NCI-H526 (cell line): ENCODE data around the gene PRR20B.
"Not testable (repeated sequence)": the region's sequence is repeated elsewhere in the genome, so short reads cannot be mapped to it uniquely, and the experiment has no call there.

Experiments
- DNase-seq, 2 experiments: peaks; one replicate each; lab custom pipeline; 2025; lab: John Stamatoyannopoulos, UW

The PRR20B gene

DNA sequence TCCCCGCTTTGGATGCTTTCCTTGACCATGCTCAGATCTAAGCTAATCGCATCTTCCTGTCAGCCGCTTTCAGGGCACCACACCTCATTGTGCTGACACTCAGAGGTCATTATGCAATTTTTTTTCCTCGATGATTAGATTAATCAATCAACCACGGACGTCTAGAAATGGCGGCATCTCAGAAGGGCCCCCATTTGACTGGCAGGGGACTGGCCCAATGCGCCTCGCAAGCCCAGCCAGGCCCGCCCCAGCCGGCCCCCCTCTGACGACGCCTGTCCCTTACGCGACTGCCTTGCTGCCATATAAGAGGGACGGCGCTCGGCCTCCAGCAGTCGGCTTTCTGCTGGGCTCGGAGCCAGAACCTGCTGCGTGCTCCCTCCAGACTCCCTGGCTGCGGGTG, at the start of gene PRR20B:
Gene PRR20B (plus strand): TSS at position 301 of the 400 bp plus-strand sequence. CDS start 387 bp downstream, outside the sequence.
- not testable (repeated sequence) for DNase-seq

DNA sequence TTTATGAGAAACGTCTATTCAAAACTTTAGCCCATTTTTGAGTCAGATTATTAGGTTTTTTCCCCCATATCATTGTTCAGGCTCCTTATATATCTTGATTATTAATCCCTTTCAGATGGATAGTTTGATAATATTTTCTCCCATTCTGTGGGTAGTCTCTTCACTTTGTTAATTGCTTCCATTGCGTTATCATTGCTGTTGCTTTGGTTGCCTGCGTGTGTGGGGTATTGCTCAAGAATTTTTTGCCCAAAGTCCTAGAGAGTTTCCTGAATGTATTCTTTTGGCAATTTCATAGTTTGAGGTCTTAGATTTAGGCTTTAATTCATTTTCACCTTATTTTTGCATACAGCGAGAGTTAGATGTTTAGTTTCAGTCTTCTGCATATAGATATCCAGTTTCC, 32.3 kb upstream of the PRR20B start:
- DNase-seq: no peak

DNA sequence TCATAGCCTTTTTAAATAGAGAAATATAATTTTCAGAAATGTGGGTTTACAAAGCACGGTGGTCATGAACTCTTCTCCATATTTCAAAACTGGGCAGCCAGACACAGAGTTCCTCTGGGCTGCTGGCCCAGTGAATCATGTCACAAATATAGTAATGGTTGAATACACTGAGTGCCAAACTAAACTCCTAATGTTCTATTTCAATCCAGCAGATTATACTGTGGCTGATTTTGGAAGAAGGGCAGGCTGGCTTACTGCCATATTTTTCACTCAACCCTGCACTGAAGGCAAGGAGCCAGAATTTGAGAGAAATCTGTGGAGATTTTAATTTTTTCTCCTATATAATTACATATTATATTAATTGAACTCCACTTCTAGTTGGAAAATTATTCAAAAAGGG, 23.6 kb upstream of the PRR20B start:
- DNase-seq: no peak

DNA sequence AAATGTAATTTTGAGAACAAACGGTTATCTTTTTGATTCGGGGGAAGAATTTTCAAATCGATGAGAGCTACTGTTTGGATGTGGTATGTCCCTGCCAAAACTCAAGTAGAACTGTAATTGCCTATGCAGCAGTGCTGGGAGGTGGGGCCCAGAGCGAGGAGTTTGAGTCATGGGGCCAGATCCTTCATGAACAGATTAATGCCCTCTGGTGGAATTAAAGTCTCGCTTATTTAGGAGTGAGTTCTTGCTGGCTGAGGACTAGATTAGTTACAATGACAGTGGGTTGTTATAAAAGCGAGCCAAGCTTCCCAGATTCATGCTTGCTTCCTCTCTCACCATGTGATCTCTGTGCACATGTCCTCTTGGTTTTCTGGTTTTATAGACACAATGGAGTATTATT, 18.4 kb upstream of the PRR20B start:
- peak in 1 of 2 experiments; percentile 29 for DNase-seq

DNA sequence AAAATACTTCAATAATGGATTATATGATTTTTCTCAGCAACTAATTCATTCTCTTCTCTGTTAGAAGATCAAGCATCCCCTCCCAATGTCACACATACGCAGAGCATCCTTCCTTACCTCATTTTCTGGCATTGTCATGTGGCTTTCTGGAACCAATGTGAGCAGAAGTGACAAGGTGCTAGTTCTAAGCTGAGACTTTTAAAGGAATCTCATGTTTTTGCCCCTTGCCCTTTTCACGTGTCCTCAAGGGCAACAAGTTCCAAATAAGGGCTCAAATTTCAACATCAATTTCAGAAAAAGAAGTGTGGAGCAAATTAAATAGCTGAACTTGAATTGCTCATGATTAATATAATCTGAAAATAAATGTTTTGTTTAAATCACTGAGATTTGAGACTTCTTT, 11.2 kb upstream of the PRR20B start:
- no peak for DNase-seq

DNA sequence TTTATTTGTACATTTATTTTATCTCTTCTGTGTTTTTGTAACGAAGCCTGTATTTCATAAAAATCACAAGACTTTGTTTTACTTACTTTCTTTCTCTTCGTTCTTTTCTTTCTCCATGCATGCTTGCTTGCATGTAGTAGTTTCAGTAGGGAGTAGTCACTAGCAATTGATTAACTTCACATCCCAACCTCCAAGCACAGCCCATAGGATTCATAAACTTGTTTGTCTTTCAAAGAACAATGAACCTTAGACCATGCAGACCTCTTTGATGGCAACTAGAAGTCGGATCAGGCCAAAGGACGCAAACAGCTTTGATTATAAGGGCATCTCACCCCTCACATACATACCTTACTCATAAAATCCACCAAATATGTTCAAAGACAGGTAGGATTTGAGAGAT, 9.7 kb upstream of the PRR20B start:
- no peak for DNase-seq

DNA sequence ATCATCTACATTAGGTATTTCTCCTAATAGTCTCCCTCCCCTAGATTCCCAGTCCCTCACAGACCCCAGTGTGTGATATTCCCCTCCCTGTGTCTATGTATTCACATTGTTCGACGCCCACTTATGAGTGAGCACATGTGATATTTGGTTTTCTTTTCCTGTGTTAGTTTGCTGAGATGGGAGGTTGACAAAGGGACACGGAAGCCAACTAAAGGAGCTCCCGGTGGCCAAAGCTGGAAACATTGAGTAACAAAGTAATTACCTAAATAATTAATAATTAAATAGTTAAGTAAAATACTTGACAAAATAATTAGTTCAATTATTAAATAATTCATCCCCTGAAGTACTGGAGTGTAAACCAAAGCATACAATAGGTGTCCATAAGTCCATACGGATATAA, 8.3 kb upstream of the PRR20B start:
- no peak for DNase-seq

DNA sequence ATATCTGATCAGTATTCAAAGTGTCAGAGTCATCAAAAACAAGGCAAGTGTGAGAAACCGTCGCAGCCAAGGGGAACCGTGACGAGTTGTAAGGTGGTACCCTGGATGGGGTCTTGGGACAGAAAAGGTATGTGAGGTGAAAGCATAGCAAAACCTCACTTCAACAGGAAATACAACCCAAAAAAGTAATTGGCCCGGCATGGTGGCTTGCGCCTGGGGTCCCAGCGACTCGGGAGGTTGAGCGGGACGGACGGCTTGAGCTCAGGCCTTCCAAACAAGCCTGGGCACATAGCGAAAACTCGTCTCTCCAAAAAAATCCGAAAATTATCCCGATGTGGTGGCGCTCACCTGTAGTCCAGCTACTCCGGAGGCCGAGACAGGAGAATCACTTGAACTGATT, 7.5 kb upstream of the PRR20B start:
- DNase-seq: not testable (repeated sequence)

DNA sequence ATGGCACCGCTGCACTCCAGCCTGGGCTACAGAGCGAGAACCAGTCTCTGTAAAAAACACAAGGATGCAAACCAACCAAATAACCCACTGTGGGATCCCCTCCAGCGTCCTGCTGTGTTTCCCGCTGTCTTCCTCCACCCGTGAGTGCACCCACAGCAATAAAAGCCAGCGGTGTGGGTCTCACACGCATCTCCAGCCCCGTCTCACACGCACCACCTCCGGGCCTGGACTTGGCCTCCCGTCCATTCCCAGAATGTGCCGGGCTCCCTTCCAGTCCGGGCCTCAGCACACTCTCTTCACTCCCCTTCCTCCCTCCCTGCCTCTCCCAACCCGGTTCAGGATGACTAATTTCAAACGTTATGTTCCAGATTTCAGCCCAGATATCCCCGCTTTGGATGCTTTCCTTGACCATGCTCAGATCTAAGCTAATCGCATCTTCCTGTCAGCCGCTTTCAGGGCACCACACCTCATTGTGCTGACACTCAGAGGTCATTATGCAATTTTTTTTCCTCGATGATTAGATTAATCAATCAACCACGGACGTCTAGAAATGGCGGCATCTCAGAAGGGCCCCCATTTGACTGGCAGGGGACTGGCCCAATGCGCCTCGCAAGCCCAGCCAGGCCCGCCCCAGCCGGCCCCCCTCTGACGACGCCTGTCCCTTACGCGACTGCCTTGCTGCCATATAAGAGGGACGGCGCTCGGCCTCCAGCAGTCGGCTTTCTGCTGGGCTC, 6.9 kb upstream of the PRR20B start, which contains the start of gene PRR20A:
Gene PRR20A (plus strand): TSS at position 684 of the 734 bp plus-strand sequence. CDS start 387 bp downstream, outside the sequence.
- DNase-seq: not testable (repeated sequence)

DNA sequence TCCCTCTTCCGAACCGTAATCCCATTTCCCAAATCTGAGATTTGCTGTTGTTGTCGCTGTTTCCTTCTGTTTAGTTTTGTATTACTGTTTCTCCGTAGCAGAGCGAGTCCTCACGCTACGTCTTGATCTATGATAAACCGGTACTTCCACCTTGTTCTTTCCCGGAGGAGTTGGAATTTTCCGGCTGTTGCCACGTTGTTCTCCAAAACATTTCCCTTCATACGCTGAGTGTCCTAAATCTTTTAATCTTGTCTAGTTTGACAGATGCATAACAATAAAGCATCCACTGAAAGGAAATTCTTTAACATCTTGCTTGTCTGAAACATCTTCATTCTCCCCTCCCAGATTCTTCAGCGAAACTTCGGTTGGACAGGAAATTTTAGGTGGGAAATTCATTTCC, 818 bp downstream of the PRR20B start:
- DNase-seq: not testable (repeated sequence)

DNA sequence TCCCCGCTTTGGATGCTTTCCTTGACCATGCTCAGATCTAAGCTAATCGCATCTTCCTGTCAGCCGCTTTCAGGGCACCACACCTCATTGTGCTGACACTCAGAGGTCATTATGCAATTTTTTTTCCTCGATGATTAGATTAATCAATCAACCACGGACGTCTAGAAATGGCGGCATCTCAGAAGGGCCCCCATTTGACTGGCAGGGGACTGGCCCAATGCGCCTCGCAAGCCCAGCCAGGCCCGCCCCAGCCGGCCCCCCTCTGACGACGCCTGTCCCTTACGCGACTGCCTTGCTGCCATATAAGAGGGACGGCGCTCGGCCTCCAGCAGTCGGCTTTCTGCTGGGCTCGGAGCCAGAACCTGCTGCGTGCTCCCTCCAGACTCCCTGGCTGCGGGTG, 6.5 kb downstream of the PRR20B start, which contains the start of gene PRR20C:
Gene PRR20C (plus strand): TSS at position 301 of the 400 bp plus-strand sequence. CDS start 387 bp downstream, outside the sequence.
- DNase-seq: not testable (repeated sequence)

DNA sequence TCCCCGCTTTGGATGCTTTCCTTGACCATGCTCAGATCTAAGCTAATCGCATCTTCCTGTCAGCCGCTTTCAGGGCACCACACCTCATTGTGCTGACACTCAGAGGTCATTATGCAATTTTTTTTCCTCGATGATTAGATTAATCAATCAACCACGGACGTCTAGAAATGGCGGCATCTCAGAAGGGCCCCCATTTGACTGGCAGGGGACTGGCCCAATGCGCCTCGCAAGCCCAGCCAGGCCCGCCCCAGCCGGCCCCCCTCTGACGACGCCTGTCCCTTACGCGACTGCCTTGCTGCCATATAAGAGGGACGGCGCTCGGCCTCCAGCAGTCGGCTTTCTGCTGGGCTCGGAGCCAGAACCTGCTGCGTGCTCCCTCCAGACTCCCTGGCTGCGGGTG, 13.0 kb downstream of the PRR20B start, which contains the start of gene PRR20D:
Gene PRR20D (plus strand): TSS at position 301 of the 400 bp plus-strand sequence. CDS start 387 bp downstream, outside the sequence.
- DNase-seq: not testable (repeated sequence)

DNA sequence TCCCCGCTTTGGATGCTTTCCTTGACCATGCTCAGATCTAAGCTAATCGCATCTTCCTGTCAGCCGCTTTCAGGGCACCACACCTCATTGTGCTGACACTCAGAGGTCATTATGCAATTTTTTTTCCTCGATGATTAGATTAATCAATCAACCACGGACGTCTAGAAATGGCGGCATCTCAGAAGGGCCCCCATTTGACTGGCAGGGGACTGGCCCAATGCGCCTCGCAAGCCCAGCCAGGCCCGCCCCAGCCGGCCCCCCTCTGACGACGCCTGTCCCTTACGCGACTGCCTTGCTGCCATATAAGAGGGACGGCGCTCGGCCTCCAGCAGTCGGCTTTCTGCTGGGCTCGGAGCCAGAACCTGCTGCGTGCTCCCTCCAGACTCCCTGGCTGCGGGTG, 19.6 kb downstream of the PRR20B start, which contains the start of gene PRR20E:
Gene PRR20E (plus strand): TSS at position 301 of the 400 bp plus-strand sequence. CDS start 387 bp downstream, outside the sequence.
- not testable (repeated sequence) for DNase-seq

DNA sequence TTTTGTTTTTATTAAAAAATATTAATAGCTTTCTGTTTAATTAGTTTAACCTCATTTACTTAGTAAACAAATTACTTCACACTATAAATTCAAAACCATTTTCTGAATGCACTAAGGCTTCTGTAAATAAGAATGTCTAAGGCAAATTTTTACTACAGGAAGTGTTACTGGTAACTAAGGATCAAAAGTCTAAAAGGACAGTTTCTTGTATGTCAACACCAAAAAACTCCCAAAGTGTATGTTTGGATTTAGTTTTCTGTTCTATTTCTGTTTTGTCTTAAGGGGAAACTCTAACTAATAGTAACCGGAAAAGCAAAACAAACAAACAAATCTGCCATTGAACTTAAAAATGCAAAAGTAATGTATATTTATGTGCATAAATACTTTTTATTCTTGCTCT, 44.4 kb downstream of the PRR20B start:
- no peak for DNase-seq
